Activated CD8-positive, alpha-beta memory T cell treated with anti-CD3 and anti-CD28 coated beads for 24 hours (primary cell): ENCODE measurements around the gene ZFPM1.

Experiments used
- DNase-seq: peaks from one replicate; pipeline ENCODE4 v3.0.0-alpha.2; 2020

The ZFPM1 gene

DNA sequence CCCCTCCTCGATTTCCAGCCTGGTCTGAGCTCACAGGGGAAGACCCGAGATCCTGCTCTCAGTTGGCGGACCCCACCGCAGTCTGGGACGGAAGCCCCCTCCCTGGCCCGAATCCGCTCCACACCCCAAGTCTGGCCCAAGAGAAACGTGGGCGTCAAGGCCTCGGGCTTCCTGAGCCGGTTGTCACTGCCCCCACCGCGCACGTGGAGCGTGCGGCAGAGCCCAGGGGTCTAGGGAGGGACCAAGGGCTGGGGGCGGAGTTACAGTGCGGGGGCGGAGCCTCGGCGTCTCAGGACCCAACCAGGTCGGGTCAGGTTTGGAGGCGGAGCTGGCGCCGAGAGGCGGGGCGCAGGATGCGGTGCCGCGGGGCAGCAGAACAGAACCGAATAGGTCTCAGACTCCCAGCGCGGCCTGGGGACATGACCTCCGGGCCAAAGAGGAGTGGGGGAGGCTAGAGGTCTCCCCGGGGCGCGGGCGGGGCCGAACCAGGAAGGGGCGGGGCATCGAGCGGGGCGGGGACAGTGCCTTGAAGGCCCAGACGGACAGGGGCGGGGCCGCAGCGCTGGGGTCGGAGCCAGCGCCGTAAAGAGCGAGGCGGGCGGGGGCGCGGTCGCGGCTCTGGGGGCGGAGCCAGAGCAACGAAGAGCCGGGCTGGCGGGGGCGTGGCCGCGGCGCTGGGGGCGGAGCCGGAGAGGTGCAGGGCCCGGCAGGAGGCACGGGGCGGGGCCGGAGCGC lies 431 bp upstream of the ZFPM1 start:
- peak; percentile 100 for DNase-seq

DNA sequence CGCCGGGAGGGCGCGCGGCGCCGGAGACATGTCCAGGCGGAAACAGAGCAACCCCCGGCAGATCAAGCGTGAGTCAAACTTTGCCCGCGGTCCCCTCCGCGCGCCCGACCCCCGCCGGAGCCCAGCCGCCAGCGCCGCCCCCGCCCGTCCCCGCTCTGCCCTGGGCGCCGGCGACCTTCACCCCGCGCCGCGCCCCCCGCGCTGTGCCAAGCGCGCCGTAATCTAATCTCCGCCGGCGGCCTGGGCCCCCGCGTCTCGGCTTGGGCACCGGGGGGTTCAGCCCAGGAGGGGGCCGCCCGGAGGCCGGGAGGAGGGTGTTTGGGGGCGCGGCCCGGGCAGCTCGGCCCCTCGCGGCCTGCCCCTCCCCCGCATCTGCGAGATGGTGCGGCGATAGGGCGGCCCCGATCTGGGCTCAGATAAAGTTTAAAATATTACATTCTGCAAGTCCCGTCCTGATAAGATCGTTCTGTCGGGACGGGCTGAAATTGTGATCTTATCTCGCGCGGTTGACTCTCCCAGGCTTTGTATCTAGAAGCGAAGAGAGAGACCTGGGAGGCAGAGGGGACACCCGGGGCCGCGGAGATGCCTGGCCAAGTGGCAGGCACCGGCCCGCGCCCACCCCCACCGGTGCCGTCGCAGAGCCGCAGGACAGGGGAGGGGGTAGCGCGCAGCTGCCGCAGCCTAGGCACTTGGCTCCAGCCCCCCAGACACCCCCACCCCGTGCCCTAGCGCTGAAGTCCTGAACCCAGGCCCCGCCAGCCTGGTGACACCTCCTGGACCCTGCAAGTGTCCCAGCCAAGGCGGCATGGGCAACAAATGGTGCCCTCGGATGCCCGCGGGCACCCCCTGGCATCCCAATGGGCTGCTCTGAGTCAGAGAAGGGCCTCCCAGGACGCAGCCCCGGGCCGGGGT lies 787 bp downstream of the ZFPM1 start:
- DNase-seq = peak; percentile 75

DNA sequence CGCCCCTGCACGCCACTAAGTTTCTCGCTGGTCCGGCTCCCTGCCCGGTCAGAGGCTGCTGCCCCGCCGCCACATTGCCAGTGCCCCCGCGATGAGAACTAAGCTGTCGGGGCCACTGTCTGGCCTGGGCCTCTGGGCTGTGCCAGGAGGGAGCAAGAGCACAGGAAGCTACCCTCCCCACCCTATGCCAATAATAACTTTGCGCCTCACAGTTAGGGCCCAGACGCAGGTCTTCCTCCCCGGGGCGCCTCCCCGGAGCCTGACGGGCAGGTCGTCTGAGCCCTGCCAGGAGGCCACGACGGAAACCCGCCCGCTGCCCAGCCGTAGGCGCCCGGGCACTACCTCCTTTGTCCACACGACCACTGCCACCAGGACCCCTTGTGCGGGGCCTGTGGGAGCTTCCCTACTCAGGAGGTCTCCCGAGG lies 1.5 kb downstream of the ZFPM1 start:
- DNase-seq = peak; percentile 85

DNA sequence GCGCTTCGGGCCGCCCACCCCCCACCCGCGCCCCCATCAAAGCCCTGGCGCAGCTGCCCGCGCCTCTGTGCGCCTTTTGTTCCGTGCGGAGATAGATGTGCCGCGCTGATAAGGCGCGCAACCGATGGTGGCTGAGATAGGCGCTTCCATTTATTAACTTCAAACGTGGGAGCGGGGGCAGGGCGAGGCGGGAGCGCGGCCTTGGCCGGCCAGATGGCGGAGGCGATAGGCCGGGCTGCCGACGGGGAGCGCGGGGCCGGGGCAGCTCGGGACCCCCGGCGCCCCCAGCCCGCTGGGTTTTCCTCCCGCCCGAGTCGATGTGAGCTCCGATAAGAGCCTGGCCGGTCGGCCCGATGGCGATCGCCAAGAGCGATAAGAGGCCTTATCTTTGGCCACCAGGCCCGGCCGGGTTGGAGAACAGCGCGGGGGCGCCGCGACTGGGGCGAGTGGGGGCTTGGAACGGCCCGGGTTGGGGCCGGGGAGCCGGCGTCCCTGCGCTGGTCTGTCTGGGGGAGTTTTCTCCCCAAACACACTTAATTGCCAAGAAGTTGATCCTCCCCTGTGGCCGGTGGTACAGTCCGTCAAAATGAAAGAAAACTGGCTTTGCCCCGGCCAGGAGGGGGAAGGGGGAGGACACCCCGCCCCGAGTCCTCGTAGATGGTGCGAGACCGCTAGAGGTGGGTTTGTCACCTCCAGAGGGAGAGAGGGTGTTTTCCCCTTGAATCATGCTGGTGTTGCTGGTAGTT lies 2.7 kb downstream of the ZFPM1 start:
- peak; percentile 90 for DNase-seq

DNA sequence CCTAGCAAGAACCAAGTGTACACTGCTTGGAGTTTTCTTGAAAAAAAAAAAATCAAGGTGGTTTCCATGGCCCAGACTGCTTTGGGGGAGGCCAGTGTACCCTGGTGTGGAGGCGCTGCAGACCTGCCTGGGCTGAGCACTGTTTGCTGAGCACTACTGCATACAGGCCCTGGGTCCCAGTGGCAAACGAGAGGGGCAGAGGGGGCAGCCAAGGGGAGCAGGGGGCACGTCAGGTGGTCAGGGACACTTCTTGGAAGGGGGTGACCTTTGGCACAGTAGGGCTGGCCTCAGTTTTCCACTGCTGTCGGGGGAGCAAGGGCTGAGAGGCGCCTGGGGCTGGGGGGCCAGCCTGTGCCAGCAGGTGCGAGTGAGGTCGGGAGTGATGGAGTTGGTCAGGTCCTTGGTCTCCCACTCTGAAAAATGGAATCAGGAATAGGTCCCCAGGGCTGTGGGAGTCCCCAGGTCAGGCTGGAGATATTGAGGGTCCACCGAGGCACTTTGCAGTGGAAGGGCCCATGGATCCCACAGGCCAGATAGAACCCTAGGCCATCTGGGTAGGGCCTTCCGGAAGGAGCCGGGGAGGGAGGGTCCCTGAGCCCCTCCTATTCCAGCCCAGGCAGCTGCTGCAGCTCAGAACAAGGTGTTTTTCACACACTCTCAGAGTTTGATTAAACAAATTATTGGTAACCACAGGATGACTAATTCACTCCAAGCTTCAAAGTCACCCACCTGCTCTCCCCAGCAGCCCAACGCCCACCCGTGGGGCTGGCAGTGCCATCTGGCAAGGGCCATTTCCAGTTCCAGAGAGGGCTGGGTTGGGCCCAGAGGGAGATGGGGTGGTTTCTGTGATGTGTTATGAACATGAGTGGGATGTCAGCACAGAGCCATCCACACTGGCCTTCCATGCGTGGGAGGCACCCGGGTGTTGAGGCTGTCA lies 3.5 kb downstream of the ZFPM1 start:
- peak; percentile 88 for DNase-seq

DNA sequence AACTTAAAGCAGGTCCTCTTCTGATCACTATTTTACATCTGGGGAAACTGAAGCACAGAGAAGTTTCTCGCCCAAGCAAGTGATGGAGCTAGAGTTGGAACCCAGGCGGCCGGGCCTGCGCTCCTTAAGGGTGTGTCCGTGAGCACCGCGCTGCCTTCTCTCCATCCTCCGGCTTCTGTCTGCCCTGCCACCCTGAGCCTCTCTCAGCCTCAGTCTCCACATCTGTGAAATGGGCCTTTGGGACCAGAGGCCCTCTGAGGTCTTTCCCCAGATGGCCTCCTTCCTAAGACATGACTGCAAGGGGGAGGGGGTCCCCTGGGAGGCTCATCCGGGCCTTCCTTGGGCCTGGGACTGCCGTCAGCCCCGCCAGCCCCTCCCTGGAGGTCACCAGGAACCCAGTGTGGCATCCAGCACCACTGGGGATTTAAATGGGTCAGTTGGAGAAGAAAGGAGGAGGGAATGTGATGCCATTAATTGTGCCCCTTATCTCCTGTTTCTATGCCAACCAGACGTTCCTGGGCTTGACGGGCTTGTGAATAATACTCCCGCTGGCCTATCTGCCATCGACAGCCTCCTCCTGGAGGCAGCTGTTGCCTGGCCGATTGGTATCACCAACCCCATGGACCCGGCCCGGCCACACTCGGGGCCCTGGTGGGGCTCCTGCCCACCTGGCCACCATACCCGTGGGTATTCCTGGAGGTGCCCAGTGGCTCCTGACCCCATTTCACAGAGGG lies 5.1 kb downstream of the ZFPM1 start:
- no peak for DNase-seq

DNA sequence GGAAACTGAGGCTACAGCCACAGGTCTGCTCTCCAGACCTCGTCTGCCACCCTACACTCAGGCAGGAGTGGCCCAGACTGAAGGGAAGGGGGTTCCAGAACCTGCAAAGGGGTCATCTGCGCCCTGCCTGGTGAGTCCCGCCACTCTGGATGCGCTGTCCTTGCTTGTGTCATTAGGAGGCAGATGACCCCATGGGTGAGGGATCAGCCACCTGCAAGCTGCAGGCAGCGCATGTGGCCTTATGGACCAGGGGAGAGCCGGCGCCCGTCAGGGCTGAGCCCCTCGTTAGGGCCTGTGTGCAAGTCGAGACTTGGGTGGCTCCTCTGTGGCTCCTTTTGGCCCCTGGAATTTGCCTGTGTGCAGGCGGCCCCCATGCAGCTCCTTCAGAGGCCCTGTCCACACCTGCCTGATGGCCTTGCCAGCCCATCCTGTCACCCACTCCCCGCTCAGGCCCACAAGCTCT lies 5.7 kb downstream of the ZFPM1 start:
- no peak for DNase-seq

DNA sequence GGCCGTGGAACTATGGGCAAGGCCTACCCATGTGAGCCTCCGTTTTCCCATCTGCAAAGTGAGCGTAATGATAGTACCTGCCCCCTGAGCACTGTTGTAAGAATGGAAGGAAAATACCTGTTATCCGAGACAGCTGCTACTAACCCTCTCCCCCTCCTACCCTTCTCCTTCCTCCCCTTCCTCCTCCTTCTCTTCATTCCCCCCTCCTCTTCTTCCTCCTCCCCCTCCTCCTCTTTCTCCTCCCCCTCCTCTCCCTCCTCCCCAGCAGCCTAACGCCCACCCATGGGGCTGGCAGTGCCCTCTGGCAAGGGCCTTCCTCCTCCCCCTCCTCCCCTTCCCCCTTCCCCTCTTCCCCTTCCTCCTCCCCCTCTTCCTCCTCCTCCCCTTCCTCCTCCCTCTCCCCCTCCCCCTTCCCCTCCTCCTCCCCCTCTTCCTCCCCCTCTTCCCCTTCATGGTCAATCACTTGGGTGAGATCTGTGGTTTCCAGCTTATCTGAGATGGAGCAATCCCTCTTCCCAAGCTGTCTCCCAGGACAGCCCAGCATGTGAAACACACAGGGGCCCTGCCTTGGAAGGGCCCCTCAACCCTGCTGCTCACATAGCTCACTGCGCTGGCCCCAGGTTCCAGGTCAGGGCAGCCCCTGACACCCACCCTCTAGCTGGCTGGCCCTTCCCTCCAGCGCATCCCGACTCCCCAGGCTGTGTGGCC lies 6.4 kb downstream of the ZFPM1 start:
- no peak for DNase-seq

DNA sequence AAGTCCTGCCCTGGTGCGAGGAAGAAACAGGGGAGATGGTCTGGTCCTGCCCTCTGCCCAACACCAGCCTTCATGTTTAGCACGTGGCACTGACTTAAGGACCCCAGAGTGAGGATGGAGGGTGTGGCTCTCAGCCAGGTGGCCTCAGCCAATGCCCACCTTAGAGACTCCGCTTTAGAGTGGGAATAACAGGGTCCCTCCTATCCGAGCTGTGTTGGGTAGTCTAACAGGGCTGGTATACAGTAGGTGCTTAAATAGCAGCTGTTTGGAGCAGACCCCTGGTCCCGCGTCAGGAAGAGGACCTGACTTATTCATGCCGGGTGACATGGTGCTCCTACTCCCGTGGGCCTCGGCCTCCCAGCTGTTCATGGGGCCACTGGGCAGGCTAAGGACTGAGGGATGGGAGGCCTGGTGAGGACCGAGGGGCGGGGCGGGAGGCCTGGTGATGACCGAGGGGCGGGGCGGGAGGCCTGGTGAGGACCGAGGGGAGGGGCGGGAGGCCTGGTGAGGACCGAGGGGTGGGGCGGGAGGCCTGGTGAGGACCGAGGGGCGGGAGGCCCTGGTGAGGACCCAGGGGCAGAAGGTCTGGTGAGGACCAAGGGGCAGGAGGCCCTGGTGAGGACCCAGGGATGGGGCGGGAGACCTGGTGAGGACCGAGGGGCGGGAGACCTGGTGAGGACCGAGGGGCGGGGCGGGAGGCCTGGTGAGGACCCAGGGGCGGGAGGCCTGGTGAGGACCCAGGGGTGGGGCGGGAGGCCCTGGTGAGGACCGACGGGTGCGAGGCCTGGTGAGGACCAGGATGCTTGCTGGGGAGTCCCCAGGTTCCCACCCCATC lies 7.6 kb downstream of the ZFPM1 start:
- no peak for DNase-seq

DNA sequence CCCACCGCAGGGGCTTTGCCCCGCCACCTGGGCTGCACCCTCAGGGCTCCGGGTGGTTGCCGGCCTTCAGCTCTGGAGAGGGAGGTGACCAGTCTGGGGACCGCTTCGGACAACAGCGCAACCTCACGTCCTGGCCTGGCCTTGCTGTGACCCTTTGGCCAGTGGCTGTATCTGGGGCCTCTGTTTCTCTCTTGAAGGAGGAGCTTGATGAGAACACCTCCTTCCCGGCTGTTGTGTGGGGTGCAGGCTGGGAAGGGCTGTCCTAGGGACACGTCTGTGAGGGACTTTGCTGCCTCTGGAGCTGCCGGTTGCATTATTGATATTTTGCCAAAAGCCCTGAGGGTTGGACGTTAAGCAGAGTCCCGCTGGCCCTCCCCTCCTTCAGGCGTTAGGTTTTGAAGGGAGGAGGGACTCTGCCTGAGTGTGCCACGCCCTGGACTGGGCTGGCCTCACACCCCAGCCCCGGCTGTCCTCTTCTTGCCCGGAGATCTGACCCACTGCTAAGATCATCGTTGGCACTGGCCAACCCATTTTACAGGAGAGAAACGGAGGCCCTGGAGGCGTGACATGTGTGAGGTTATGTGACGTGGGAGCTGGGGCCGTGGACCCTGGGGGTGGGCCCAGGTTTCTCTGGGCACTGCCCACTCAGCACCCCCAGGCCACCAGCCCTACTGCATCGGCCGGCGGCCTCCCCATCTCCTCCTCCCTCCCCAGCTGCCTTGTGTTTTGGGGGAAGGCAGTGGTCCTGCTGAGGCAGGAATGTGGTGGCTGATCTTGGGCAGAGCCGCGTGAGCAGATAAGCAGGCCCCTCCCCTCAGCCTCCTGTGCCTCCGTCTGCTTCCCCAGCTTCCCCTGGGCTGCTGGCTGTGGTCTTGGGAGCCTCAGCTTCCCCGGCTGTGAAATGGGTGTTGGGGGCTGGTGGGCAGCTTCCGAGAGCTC lies 8.5 kb downstream of the ZFPM1 start:
- no peak for DNase-seq

DNA sequence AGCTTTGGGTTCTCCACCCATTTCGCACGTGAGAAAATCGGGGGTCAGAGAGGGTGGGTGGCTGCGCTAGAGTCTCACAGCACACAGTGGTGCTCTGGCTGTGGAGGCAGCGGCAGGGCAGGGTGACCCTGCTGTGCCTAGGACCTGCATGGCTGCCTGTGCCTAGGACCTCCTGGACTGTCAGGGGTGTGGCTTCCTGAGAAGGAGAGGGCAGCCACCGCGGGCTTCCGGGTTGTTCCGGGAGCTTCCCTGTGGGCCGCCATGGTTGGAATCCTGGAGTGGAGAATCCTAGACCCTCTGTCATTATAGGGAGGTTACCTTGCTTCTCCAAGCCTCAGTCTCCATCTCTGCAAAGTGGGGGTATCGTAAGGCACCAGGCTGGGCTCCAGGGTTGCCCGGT lies 9.3 kb downstream of the ZFPM1 start:
- DNase-seq = no peak

DNA sequence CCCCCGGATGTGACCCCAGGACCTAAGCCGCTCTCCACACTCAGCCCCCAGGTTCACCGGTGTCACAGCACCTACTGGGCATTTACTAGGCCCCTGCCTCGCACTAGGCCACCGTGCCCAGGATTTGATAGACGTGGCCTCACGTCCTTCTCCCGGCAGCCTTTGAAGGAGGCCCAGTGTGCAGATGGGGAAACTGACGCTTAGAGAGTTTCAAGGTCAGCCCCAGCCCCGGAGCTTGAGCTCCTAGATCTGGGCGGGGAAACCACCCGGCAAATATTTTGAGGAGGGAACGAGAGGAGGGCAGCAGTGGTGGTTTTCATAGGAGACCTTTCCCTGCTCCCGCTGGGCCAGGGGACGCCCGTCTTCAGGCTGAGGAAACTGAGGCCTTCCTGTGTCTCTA lies 10.3 kb downstream of the ZFPM1 start:
- no peak for DNase-seq

DNA sequence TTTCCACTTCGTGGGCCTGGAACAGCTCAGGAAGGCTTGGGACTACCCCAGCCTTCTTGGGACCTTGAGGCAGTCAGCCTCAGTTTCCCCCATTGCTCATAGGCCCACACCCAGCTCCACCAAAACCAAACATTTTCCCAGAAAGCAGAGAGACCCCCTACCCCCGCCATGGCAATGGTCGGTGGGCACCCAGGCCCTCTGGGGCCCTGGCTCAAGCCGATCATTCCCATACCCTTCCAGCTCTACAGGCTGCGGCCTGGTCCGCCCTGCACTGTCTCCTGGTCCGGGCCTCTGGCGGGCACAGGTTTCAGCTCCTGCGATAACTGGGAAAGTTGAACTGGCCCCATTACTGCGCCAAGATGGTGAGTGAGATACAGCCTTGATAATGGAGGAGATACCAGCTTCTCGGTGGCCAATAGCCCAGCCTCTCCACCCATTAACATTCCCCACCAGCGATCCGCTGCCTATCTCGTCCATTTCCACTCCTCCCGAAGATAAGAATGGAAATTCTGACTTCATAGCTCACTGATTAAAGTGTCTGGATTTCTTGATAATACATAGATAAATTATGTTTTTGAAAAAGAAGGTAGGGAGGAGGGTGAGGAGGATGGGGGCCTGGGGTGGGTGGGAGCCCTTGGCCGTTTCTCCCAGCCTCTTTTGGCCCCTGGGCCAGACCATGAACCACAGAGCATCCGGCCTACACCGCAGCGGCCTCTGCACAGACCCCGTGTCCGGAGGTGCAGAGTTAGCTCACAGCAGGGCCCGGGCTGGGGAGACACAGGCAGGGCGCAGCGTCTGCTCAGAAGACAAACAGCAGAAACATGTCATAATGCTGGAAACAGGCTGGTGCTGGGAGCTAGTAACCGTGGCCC lies 11.6 kb downstream of the ZFPM1 start:
- DNase-seq = no peak

DNA sequence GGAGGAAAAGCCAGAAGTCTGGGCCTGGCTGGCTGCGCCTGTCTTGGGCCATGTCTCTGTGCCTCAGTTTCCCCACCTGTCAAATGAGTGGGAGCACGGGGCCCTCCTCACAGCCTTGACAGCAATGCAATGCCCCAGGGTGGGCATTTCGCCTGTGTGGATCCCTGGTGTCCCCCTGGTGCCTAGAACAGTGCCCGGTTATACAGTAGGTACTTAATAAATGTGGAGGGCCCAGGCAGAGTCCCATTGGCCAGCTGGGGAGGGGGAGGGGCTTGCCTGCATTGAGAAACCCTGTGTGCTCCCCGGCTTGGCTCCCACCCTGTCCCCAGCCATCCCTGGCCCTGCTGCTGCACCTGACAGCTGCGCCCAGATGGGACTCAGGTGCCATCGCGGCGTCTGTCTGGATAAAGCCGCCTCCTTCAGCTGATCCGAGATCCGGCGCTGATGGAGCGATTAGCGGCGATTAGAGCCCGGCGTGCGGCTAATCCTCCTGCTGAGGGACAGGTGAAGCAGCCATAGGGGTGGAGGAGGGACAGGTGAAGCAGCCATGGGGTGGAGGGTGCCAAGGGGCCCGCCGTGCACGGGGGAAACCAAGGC lies 12.4 kb downstream of the ZFPM1 start:
- no peak for DNase-seq

DNA sequence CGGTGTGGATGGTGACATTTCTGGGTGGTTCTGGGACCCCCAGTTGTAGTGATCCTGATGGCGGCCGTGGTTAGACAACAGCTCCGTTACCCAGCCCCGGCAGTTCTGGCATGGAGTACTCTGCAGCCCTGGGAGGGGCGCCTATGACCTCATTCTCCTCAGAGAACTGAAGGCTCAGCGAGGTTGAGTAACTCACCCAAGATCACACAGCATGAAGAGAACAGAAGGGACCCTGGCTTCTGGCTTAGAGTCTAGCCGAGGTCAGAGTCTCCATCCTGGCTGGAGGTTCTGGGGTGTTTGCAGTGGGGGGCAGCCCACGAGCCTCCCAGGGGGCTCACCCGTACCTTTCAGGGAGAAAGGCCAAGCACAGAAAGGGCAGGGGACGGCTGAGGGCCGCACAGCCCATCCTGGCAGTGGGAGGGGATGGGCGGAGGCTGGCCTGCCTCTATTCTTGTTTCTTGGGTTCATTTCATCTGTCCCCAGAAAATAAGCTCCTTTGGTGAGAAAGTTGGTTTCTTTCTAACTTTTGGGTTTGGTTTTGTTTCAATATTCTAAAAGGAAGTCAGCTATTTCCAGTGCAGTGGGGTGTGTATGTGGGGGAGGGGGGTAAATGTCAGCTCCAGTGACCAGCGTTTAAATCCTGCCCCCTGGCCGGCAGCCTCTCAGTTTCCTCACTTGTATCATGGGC lies 13.2 kb downstream of the ZFPM1 start:
- no peak for DNase-seq

DNA sequence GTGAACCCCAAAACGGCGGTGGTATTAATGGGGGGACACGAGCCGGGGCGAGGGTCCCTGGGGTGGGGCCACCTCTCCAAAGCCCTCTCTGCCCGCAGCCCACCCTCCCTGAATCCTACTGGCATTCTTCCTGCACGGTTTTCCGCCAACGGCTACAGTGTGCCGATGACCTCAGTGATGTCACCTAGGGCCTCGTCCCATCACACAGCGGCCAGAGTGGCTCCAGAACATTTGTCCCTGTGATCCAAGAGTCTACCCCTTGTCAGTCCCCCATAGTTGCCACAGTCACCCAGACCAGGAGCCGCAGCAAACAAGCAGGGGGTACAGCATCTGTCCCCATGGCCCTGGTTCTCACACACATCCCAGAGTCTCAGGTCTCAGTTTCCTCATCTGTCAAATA lies 13.9 kb downstream of the ZFPM1 start:
- no peak for DNase-seq

DNA sequence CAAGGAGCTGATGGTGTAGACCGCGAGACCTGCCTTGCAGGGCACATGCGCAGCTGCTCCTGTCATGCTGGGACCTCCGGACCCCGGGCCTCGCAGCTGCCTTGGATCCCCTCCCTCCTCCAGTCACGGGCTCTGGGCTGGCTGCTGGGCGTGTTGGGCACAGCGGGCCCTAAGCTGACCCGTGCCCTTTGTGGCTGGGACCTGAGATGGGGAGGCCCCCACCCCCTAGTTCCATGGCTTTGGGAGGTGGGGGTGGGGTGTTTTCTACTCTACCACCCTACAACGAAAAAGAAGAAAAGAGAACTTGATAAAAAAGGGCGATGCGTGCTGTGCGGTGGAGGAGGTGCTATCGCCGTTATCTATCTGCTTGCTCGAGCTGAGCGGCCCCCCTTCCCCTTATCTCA lies 14.5 kb downstream of the ZFPM1 start:
- DNase-seq = no peak
